ENCODE measurements around the gene RNF224.

RNF224 gene

GRCh38 chr9:137255448-137256114 is 28.3 kb downstream of the RNF224 start:
- no peak for DNase-seq

GRCh38 chr9:137256362-137256761 is 29.1 kb downstream of the RNF224 start:
- no peak for DNase-seq

GRCh38 chr9:137256856-137257255 is 29.6 kb downstream of the RNF224 start:
- no peak for DNase-seq

- DNase-seq = peak; percentile 39
Observed at GRCh38 chr9:137262173-137262908, 35.0 kb downstream of the RNF224 start.

GRCh38 chr9:137262909-137263285 is 35.6 kb downstream of the RNF224 start:
- DNase-seq = no peak

- DNase-seq = no peak
Observed at GRCh38 chr9:137263506-137263905, 36.2 kb downstream of the RNF224 start.

GRCh38 chr9:137264067-137264466 is 36.8 kb downstream of the RNF224 start:
- DNase-seq = no peak

- DNase-seq = no peak
Observed at GRCh38 chr9:137265496-137266161, 38.3 kb downstream of the RNF224 start.

GRCh38 chr9:137266162-137266527 is 38.8 kb downstream of the RNF224 start:
- no peak for DNase-seq

- no peak for DNase-seq
Observed at GRCh38 chr9:137266585-137267453, 39.5 kb downstream of the RNF224 start.

GRCh38 chr9:137267933-137268355 is 40.6 kb downstream of the RNF224 start:
- DNase-seq = no peak

GRCh38 chr9:137268538-137269201 is 41.4 kb downstream of the RNF224 start:
- DNase-seq = no peak

GRCh38 chr9:137269231-137269772 is 42.0 kb downstream of the RNF224 start:
- no peak for DNase-seq

GRCh38 chr9:137270929-137271695 is 43.8 kb downstream of the RNF224 start:
- DNase-seq = no peak

- DNase-seq = no peak
Observed at GRCh38 chr9:137271696-137272076, 44.4 kb downstream of the RNF224 start.

GRCh38 chr9:137272241-137273094 is 45.2 kb downstream of the RNF224 start:
- no peak for DNase-seq

- no peak for DNase-seq
Observed at GRCh38 chr9:137273095-137273490, 45.8 kb downstream of the RNF224 start.

- DNase-seq = no peak
Observed at GRCh38 chr9:137273611-137274320, 46.5 kb downstream of the RNF224 start.

- no peak for DNase-seq
Observed at GRCh38 chr9:137275203-137275587, 47.9 kb downstream of the RNF224 start.

All from fibroblast of upper back skin (primary cell).